Measurements from ENCODE around the gene CHD6. TPM values are rescaled to one million over a fixed set of nuclear protein-coding genes. Genes with fewer than 3 reads are reported as not detected.

Gene CHD6
- total and polyA plus RNA-seq, 4 donors = 3.3 to 23.4 (median 18.2) TPM

GRCh38 chr20:41361757-41362747 lies 256.1 kb downstream of the CHD6 start:
- Histone ChIP-seq H3K4me3 (ENCODE audit: low read depth in 1 of 3, low read length in 3 of 3) (no peak overlapping the region), H3K4me1 (ENCODE audit: control insufficient read depth in 4 of 4, insufficient read depth in 4 of 4, low read length in 3 of 4) (peaks cover 9 to 24% (median 16%) of the 10 kb centered on the region in 4 donors), H3K27ac (ENCODE audit: low read depth in 1 of 2, low read length in 2 of 2) (no peak overlapping the region), H3K27me3 (ENCODE audit: control insufficient read depth in 4 of 4, insufficient read depth in 4 of 4, low read length in 3 of 4) (peaks cover 0 to 14% (median 4%) of the 10 kb centered on the region in 4 donors), H3K9me3 (ENCODE audit: control insufficient read depth in 4 of 4, low read length in 3 of 4) (no peaks in the 10 kb centered on the region), H3K36me3 (ENCODE audit: control insufficient read depth in 4 of 4, insufficient read depth in 3 of 4, low read depth in 1 of 4, low read length in 3 of 4) (peaks cover 0 to 3% (median 2%) of the 10 kb centered on the region in 4 donors), H3K9ac (ENCODE audit: low read depth in 1 of 2, low read length in 2 of 2) (no peak overlapping the region)
- DNase-seq (ENCODE audit: low spot score) = no peak
- WGBS = 84% methylated on average over 45 of the region's 45 CpGs
- TF ChIP-seq REST (IDR thresholded peaks at IDR 0.05) = no peak
- TF ChIP-seq HNF4G (IDR thresholded peaks at IDR 0.05) = no peak
- no peak for TF ChIP-seq FOXA1 (IDR thresholded peaks at IDR 0.05)
- TF ChIP-seq ZBTB33 (IDR thresholded peaks at IDR 0.05) = no peak
- no peak for TF ChIP-seq NR2F2 (IDR thresholded peaks at IDR 0.05)
- no peak for TF ChIP-seq HNF4A (conservative IDR thresholded peaks at IDR 0.05)
- TF ChIP-seq GABPA (IDR thresholded peaks at IDR 0.05 in 1 of 2, conservative IDR thresholded peaks at IDR 0.05 in 1 of 2) = no peak
- no peak for TF ChIP-seq EGR1 (IDR thresholded peaks at IDR 0.05; ENCODE audit: low read depth in 2 of 2)
- TF ChIP-seq ATF3 (IDR thresholded peaks at IDR 0.05) = no peak
- TF ChIP-seq YY1 (IDR thresholded peaks at IDR 0.05) = no peak
- TF ChIP-seq MAX (IDR thresholded peaks at IDR 0.05) = no peak
- TF ChIP-seq CTCF (IDR thresholded peaks at IDR 0.05; ENCODE audit: low read depth, low read length, missing input control) = no peak
- TF ChIP-seq SP1 (IDR thresholded peaks at IDR 0.05) = no peak
- TF ChIP-seq JUND (IDR thresholded peaks at IDR 0.05) = no peak
- no peak for TF ChIP-seq FOXA2 (IDR thresholded peaks at IDR 0.05)
- TF ChIP-seq RAD21 (IDR thresholded peaks at IDR 0.05) = no peak

Data from liver (tissue), 9 donors.